ENCODE measurements around the gene RBCK1.

DNA sequence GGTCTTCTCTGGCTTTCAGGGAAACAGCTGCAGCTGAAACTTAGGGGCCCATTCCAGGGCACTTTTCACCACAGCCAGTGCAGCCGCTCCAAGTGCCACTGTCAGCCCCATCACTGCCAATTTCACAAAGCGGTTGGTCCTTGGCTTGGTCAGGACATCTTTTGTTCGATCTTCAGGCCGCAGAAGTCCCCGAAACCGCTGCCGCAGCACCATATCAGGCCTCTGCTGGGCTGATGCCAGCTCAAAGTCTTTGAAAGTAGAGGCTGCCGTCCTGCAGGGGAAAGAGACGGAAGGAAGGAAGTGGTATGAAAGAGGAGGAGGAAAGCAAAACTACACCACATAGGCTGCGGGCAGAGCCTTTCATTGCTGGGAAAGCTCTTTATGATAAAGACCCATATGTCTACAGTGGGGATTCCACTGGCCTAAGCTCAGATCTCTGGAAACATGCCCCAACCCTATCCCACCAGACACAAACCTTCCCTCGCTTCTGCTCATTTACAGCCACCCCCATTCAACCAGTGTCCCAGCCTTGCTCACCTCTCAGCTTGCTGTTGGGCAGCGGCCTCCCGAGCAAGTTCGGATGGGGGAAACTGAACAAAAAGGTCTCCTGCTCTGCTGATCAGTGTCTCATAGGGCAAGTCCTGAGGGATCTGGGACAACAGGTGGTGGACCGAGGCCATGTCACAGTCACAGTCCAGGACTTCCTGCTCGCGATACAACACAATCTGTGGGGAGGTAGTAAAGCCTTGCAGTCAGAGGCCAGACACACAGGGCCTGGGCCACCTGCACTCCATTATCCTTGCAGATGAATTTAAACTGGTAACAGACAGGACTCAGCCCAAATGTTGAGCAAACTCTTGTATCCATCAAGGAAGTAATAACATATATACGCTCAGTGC lies 30.7 kb downstream of the RBCK1 start:
- no peak for TF ChIP-seq EZH2 (IDR thresholded peaks at IDR 0.05; ENCODE audit: borderline replicate concordance, insufficient read depth, low read depth, low read length, poor library complexity, severe bottlenecking)
- TF ChIP-seq, protein P1, sequence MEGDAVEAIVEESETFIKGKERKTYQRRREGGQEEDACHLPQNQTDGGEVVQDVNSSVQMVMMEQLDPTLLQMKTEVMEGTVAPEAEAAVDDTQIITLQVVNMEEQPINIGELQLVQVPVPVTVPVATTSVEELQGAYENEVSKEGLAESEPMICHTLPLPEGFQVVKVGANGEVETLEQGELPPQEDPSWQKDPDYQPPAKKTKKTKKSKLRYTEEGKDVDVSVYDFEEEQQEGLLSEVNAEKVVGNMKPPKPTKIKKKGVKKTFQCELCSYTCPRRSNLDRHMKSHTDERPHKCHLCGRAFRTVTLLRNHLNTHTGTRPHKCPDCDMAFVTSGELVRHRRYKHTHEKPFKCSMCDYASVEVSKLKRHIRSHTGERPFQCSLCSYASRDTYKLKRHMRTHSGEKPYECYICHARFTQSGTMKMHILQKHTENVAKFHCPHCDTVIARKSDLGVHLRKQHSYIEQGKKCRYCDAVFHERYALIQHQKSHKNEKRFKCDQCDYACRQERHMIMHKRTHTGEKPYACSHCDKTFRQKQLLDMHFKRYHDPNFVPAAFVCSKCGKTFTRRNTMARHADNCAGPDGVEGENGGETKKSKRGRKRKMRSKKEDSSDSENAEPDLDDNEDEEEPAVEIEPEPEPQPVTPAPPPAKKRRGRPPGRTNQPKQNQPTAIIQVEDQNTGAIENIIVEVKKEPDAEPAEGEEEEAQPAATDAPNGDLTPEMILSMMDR (IDR thresholded peaks at IDR 0.05): no peak

All from B cell (primary cell).